GM21447 (cell line): Measurements from ENCODE around the gene FCRLB.
A peak's percentile ranks its signal among the peaks of the same experiment; 100 is the strongest.
"Not testable (repeated sequence)": the region's sequence is repeated elsewhere in the genome, so short reads cannot be mapped to it uniquely, and the experiment has no call there.

ENCODE experiments used
- ATAC-seq: cut with Tn5 transposase; IDR thresholded peaks from one replicate; pipeline ENCODE4 v1.9.1; 2021; ENCODE audit not compliant: unreplicated experiment

Gene FCRLB, protein sequence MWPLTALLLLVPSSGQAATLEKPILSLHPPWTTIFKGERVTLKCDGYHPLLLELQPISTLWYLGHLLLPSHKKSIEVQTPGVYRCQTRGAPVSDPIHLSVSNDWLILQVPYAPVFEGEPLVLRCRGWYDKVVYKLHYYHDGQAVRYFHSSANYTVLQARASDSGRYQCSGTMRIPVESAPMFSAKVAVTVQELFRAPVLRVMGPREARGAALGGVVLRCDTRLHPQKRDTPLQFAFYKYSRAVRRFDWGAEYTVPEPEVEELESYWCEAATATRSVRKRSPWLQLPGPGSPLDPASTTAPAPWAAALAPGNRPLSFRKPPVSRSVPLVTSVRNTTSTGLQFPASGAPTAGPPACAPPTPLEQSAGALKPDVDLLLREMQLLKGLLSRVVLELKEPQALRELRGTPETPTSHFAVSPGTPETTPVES

DNA sequence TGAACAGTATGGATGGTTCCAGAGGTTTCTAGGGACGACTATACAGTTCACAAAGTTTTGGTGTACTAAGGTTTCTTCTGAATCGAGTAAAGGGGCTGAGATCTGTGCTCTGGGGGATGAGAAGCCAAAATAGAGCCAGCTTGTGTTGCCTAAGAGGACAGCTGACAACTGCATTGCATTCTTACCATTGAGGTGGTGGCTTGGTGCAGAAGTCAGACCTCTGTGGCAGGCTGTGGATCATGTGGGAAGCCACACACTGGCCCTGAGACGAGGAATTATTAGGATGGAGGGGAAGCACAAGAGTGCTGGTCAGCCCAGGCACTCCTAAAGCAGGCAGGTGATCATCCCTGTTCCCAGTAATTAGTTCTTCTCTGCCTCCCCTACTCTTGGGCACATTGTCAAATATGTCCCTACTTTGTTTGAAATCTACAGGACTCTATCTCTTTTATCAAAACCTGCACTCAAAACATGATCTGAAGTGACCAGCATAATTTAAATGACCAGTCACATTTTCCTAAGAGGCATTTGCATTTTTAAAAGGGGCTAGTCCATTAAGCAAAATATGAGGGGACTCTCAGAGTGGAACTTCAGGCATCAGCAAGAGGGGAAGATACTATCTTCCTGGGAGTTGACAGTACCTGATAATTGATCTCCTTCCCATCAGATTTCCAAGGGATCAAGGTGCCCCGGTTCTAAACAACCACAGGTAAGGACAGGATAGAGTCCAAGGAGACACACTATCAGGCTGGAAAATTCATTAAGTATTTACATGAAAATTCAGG, at the start of gene FCRLB:
FCRLB (plus strand) TSS at position 589 of the 782 bp plus-strand sequence. CDS start 1,129 bp downstream, outside the sequence.
- no peak for ATAC-seq

DNA sequence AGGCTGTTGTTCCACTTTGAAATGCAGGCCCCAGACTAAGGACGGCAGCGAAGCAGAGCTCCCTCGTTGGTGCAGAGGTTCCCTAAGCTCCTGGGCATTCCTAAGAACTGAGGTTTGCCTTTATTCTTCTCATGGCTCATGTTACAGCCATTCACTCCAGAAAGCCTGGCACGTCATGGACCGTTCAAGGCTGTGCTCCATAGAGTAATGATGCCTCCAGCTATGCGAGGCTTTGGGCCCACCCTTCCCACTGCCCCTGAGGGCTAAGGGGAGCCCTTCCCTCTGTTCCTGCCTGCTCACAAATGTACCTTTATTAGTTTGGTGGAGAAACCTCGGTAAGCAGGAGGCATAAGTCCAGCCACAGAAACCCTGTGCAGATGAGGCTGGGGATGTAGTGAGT, 47.9 kb upstream of the FCRLB start:
- ATAC-seq = not testable (repeated sequence)

DNA sequence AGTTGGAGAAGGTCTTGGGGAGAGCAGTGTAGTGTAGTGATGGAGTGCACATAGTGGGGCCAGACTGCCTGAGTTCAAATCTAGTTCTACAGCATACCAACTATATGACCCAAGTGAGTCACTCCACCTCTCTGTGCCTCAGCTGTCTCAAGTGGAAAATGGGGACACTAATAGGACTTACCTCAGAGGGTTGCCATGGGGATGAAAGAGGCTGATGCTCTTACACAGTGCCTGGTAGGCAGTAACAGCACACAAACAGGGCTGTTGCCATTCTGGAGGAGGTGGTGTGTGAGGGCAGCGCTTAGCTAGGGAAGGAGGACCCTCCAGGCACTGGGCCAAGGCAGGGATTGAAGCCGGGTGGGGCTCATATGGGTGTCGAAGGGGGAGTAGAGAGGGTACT, 46.9 kb upstream of the FCRLB start:
- ATAC-seq = not testable (repeated sequence)

DNA sequence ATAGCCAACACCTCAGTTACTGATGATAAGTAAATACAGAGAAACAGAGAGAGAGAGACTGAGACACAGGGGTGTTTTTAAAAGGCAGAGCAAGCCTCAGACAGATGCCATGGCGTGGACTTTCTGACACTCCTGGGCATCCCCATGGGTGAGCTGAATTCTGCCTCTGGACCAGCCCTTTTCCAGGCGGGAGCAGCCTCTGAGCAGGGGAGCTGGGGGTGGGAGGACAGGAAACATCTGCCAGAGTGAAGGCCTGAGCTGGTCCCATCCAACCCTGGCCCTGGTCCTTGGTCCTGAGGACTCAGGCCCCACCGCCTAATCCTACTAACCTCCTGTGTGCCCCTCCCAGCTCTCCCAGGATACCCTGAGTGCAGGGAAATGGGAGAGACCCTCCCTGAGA, 46.4 kb upstream of the FCRLB start:
- not testable (repeated sequence) for ATAC-seq

DNA sequence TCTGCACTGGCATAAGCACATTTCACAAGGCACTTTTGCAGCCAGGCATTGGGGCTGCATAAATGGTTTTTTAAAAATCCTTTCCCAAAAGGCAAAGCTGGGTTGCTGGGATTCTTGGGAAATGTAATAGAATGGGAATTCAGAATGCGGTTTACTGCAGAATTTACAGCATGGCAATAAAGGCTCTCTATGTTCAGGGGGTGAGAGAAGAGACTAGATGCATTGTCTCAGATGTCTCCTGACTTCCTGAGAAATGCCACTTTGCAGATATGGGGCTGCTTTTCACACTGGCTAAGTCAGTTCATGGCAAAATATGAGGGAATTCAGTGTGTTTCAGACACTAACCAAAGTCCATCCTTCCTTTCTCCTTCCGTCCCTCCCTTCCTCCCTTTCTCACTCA, 44.9 kb upstream of the FCRLB start:
- ATAC-seq = no peak

DNA sequence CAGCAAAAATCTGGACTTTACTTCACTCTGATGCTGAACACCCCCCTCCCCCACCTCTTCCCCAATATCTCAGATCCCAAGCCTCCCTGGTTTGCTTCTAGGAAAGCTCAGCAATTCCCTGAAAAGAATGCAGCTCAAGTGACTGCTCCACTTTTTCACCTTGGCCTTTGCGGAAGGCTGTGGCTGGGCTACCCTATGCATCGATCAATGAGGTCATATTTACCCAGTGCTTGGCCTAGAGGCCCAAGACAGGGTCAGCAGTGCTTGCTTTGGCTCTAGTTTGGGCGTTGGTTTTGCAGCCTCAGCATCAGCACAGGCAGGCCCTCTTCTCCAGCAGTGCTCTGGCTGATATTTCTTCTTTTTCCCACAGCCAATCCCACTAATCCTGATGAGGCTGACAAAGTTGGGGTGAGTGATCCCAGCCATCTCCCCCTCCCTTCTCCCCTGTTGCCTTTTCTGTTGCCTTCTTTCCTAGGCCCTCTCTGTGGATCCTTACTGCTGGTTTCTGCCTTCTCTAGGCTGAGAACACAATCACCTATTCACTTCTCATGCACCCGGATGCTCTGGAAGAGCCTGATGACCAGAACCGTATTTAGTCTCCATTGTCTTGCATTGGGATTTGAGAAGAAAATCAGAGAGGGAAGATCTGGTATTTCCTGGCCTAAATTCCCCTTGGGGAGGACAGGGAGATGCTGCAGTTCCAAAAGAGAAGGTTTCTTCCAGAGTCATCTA, 44.2 kb upstream of the FCRLB start:
- no peak for ATAC-seq

DNA sequence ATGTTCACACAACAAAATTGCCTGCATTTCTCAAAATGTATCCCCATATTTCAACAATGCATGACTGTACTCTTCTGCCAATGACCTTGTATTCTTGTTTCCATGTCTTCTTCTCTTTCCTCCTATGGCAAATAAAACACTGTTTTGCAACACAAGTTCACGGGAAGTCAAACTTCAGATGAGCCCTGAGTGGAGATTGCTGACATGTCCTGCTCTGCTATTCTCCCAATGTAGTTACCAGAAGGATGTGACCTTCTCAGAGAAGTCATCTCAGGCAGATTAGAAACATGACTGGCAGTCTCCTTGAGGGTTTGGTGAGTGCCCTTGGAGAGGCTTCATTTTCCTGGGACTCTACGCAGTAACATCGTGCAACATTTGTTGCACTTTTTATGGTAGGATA, 42.8 kb upstream of the FCRLB start:
- ATAC-seq = no peak

DNA sequence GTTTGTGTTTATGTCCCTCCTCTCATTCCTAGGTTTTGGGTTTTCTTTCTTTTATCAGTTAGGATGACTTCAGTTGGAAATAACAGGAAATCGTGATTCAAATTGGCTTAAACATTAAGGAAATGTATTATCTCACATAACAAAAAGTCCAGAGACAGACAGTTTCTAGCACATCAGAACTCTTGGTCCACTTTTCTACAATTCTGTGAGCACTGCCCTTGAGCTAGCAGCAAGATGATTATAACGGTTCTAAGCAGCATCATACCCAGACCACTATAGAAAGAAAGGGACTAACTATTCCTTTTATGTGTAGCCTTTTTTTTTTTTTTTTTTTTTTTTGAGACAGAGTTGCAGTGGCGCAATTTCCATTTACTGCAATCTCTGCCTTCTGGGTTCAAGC, 39.5 kb upstream of the FCRLB start:
- ATAC-seq = no peak

DNA sequence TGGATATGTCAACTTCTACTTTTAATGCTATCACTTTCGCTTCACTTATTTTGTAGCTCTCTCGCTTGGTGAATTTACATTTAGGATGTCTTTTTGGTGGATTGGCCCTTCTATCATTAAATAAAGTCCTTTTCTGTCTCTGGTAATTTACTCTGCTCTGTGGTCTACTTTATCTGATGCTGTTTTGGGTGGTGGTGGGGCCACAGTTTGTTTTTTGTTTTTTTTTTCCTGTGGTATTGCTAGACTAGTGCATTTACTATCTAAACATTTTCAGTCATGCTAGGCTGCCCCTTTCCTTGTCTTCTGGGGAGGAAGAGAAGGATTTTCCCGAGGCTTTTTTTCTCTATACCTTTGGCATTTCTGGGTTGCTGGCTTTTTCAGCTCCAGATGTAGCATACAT, 32.4 kb upstream of the FCRLB start:
- ATAC-seq = no peak

DNA sequence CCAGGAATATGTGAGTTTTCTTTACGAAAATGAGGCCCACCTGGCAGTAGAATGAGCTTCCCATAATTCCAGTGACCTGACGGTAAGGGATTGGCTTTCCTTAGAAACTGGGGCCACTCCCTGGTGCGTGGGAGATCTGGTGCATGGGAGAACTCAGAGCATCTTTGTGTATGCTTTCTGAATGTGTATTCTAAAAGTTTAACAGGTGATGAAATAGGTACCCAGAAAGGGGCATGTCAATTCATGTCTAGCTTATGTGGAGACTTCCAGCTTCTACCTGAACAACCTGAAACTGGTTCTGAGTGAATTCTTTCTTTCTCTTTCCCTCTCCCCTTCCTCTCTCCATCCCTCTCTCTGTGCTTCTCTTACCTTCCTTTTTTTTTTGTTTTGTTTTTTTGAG, 29.5 kb upstream of the FCRLB start:
- ATAC-seq = no peak

DNA sequence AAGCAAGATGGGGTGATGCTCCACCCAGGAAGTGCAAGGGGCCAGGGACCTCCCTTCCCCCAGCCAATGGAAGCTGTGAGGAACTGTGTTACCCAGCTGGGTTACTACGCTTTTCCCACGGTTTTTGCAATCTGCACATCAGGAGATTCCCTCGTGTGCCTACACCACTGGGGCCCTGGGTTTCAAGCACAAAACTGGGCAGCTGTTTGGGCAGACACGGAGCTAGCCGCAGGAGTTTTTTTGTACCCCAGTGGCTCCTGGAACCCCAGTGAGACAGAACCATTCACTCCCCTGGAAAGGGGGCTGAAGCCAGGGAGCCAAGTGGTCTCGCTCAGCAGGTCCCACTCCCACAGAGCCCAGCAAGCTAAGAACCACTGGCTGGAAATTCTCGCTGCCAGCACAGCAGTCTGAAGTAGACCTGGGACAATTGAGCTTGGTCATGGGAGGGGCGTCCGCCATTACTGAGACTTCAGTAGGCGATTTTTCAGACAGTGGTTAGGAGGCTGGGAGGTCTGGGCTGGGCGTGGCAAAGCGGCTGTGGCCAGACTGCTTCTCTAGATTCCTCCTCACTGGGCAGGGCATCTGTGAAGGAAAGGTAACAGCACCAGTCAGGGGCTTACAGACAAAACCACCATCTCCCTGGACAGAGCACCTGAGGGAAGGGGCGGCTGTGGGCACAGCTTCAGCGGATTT, 28.2 kb upstream of the FCRLB start:
- not testable (repeated sequence) for ATAC-seq

DNA sequence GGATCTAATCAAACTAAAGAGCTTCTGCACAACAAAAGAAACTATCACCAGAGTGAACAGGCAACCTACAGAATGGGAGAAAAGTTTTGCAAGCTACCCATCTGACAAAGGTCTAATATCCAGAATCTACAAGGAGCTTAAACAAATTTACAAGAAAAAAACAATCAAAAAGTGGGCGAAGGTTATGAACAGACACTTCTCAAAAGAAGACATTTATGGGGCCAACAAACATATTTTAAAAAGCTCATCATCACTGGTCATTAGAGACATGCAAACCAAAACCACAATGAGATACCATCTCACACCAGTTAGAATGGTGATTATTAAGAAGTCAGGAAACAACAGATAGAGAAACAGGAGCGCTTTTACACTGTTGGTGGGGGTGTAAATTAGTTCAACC, 23.0 kb upstream of the FCRLB start:
- not testable (repeated sequence) for ATAC-seq

DNA sequence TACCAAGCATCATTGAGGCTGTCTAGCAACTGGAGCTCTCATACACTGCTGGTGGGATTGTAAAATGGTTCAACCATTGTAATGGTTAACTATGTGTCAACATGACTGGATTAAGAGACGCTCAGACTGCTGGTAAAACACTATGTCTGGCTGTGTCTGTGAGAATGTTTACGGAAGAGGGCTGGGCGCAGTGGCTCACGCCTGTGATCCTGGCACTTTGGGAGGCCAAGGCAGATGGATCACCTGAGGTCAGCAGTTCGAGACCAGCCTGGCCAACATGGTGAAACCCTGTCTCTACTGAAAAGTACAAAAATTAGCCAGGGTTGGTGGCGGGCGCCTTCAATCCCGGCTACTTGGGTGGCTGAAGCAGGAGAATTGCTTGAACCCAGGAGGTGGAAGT, 19.1 kb upstream of the FCRLB start:
- no peak for ATAC-seq

DNA sequence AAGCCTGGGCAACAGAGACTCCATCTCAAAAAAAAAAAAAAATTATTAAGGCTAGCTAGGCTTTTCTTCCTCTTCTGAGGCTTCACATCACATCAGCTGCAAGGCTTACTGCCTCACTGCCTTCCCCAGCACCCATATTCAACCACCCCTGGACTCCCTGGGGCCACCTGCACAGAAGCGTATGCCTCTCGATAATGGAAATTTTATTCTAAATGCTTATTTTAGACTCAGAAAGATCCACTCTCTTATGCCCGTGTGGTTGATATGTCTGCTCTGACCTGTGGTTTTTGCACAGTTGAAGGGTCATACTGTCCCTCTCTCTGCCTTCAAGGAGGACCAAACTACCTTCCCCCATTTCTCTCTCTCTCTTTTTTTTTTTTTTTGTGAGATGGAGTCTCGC, 15.8 kb upstream of the FCRLB start:
- peak; percentile 21 for ATAC-seq

DNA sequence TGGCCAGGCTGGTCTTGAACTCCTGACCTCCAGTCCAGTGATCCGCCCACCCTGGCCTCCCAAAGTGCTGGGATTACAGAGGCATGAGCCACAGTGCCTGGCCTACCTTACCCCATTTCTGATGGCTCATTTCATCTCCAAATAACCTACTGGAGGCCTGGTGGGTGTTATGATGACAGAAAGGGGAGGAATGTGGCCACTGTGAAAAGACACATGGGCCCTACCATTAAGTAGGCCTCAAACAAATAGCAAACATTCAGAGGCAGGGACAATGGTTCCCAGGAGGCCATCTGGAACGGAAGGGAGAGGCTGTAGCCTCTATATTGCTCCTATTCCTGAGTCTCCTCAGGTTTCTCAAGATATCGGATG, 15.2 kb upstream of the FCRLB start:
- ATAC-seq = no peak

DNA sequence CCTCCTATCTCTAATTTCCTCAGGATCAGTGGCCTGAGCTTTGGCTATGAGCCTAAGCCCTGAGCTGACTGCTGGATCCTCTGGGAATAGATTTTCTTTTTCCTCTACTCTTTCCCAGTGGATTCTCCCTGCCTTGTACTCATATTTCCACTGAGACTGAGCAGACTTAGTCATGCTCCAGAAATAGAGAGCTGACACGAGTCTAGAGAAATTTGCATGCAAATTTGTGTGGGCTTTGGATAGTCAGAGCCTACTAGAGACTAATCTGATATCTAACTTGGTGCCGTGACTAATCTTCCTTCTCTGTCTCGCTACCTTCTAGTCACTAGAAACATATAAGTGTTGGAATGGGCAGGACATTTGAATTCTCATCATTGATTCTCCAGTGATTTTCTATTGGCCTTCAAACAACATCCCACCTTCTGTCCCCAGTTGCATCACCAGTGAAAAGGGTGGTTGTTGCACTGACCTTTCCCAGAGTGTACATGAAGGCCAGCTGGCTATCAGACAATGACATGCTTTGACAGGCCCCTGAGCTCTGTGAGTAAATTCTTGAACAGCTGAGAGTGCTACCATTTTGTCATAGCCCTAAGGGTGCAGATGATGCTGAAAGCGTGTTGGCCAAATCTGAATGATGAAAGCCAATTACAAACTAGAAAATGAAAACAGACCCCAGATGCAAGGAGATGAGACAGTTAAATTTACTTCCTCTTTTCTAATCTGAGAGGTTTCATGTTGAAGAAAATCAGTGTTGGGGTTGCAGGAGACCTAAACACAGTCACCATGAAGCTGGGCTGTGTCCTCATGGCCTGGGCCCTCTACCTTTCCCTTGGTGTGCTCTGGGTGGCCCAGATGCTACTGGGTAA, 14.6 kb upstream of the FCRLB start, which contains the start of gene FCRLA:
FCRLA (plus strand) TSS at position 748 of the 866 bp plus-strand sequence; CDS start at position 784, 36 bp downstream.
- ATAC-seq = peak; percentile 68

DNA sequence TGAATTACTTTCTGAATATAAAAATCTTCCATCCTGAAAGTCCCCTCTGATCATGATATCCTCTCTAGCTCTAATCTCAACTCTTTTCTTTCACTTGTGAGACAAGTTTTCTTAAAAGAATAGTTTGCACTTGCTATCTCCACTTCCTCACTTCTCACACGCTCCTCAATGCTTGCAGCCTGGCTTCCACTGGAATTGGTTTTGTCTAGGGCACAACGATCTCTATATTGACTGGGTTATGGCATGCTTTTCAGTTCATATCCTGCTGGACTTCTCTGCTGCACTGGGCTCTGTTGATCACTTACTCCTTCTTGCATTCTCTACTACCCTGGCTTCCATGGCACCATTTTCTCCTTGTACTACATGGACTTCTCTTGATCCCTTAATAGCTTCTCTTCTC, 13.8 kb upstream of the FCRLB start:
- no peak for ATAC-seq

DNA sequence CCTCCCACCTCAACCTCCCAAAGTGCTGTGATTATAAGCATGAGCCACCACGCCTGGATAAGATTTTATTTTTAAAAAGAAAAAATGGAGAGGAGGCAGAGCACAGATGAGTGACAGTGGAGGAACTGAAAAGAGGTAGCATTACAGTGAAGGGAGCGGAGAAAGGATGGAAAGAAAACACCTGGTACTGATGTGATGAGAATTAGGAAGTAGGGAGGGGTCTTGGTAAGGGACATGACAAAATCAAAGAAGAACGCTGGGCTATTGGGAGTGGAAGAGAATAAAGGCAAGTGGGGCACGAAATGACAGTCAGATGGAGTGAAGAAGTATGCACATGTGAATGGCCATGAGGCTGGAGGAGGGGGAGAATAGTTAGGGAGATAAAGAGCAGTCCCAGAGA, 12.0 kb upstream of the FCRLB start:
- no peak for ATAC-seq

DNA sequence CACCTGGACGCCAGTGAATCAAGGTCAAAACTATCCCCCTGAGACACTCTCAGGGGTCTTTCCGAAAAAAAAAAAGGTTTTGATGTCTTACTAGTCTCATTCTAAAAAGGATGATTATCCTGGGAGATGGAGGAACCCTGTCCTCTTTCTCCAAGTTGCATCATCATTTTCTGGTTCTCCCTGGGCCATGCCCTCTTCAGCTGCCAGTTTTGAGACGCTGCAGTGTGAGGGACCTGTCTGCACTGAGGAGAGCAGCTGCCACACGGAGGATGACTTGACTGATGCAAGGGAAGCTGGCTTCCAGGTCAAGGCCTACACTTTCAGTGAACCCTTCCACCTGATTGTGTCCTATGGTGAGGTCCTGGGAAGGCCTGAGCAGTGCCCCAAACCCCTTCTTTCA, 10.8 kb upstream of the FCRLB start:
- no peak for ATAC-seq
